NT2/D1 (cell line): ENCODE results near the gene MRFAP1L1.

Experiments
- DNase-seq: peaks from one replicate; pipeline ENCODE4 v3.0.0-alpha.2; 2011; ENCODE audit warnings: low read depth, low spot score
- H3K27me3 ChIP-seq: 2 replicates; pipeline ENCODE4 v1.6.0; 2011; ENCODE audit warnings: mild to moderate bottlenecking; ENCODE audit not compliant: insufficient read length, insufficient read depth
- H3K36me3 ChIP-seq: 2 replicates; pipeline ENCODE4 v1.6.1; 2011; ENCODE audit warnings: mild to moderate bottlenecking, low read length, mixed read lengths; ENCODE audit not compliant: insufficient read depth, insufficient read length
- H3K4me1 ChIP-seq: 2 replicates; pipeline ENCODE4 v1.5.1; 2011; ENCODE audit not compliant: insufficient read depth, insufficient read length
- H3K4me3 ChIP-seq: 2 replicates; pipeline ENCODE4 v1.5.1; 2011; ENCODE audit warnings: low read depth; ENCODE audit not compliant: insufficient read length
- H3K9ac ChIP-seq: 2 replicates; pipeline ENCODE4 v1.6.0; 2011; ENCODE audit warnings: low read depth; ENCODE audit not compliant: insufficient read length
- H3K9me3 ChIP-seq: 2 replicates; pipeline ENCODE4 v1.5.1; 2011; ENCODE audit warnings: mild to moderate bottlenecking, low read length; ENCODE audit not compliant: insufficient read depth
- SUZ12 ChIP-seq: IDR thresholded peaks from 2 replicates; pipeline ENCODE4 v1.6.1; 2011; ENCODE audit not compliant: insufficient read length, insufficient read depth; ENCODE audit errors: extremely low read depth
- YY1 ChIP-seq: IDR thresholded peaks from 2 replicates; pipeline ENCODE4 v1.6.1; 2011; ENCODE audit not compliant: insufficient read length, insufficient read depth
- ZNF274 ChIP-seq: IDR thresholded peaks from 2 replicates; pipeline ENCODE4 v1.6.1; 2011; ENCODE audit warnings: mild to moderate bottlenecking, low read depth, low read length

MRFAP1L1 gene

GRCh38 chr4:6692379-6692778 is 17.3 kb downstream of the MRFAP1L1 start:
- no peak overlapping the region for H3K9ac ChIP-seq
- no peak overlapping the region for H3K4me3 ChIP-seq
- no peak for DNase-seq
- H3K9me3 ChIP-seq: no peaks in the 10 kb centered on the region
- TF ChIP-seq YY1 (no peak), ZNF274 (no peak), SUZ12 (no peak)
- peaks cover 39% of the 10 kb centered on the region for H3K4me1 ChIP-seq
- no peaks in the 10 kb centered on the region for H3K27me3 ChIP-seq
- no peaks in the 10 kb centered on the region for H3K36me3 ChIP-seq

- DNase-seq: no peak
- no peak for TF ChIP-seq SUZ12
- no peak for TF ChIP-seq ZNF274
- TF ChIP-seq YY1: no peak
- Histone ChIP-seq H3K9me3 (0 out of 2 replicates have a peak, but pooled peaks cover 8% of the 10 kb centered on the region), H3K36me3 (no peaks in the 10 kb centered on the region), H3K27me3 (no peaks in the 10 kb centered on the region), H3K4me3 (peak overlapping the region; percentile 17), H3K9ac (peak overlapping the region; percentile 71), H3K4me1 (peaks cover 38% of the 10 kb centered on the region)
Observed at GRCh38 chr4:6689506-6689960, 20.1 kb downstream of the MRFAP1L1 start.

- peak overlapping the region; percentile 43 for H3K9ac ChIP-seq
- H3K27me3 ChIP-seq: no peaks in the 10 kb centered on the region
- 0 out of 2 replicates have a peak, but pooled peaks cover 8% of the 10 kb centered on the region for H3K9me3 ChIP-seq
- H3K4me1 ChIP-seq: peaks cover 33% of the 10 kb centered on the region
- TF ChIP-seq ZNF274: no peak
- TF ChIP-seq YY1: peak; percentile 5
- TF ChIP-seq SUZ12: no peak
- peak; percentile 83 for DNase-seq
- peak overlapping the region; percentile 17 for H3K4me3 ChIP-seq
- H3K36me3 ChIP-seq: no peaks in the 10 kb centered on the region
Observed at GRCh38 chr4:6688879-6689505, 20.7 kb downstream of the MRFAP1L1 start.

- no peak for DNase-seq
- 0 out of 2 replicates have a peak, but pooled peaks cover 8% of the 10 kb centered on the region for H3K9me3 ChIP-seq
- no peaks in the 10 kb centered on the region for H3K36me3 ChIP-seq
- H3K27me3 ChIP-seq: no peaks in the 10 kb centered on the region
- peak overlapping the region; percentile 10 for H3K4me3 ChIP-seq
- TF ChIP-seq ZNF274 (no peak), YY1 (no peak), SUZ12 (no peak)
- H3K4me1 ChIP-seq: peaks cover 32% of the 10 kb centered on the region
- H3K9ac ChIP-seq: peak overlapping the region; percentile 34
Observed at GRCh38 chr4:6687947-6688878, 21.5 kb downstream of the MRFAP1L1 start.

- Histone ChIP-seq H3K4me3 (no peak overlapping the region), H3K36me3 (no peaks in the 10 kb centered on the region), H3K27me3 (no peaks in the 10 kb centered on the region), H3K9ac (no peak overlapping the region), H3K4me1 (peaks cover 29% of the 10 kb centered on the region), H3K9me3 (0 out of 2 replicates have a peak, but pooled peaks cover 8% of the 10 kb centered on the region)
- no peak for TF ChIP-seq ZNF274
- TF ChIP-seq YY1: no peak
- TF ChIP-seq SUZ12: no peak
- no peak for DNase-seq
Observed at GRCh38 chr4:6686104-6686787, 23.4 kb downstream of the MRFAP1L1 start.

- H3K9me3 ChIP-seq: peaks cover 11% of the 10 kb centered on the region; the same call in 1 of the 2 replicates
- no peak for DNase-seq
- H3K27me3 ChIP-seq: no peaks in the 10 kb centered on the region
- no peak for TF ChIP-seq YY1
- no peak for TF ChIP-seq SUZ12
- TF ChIP-seq ZNF274: no peak
- H3K9ac ChIP-seq: no peak overlapping the region
- no peak overlapping the region for H3K4me3 ChIP-seq
- peaks cover 5% of the 10 kb centered on the region for H3K36me3 ChIP-seq
- H3K4me1 ChIP-seq: peaks cover 24% of the 10 kb centered on the region
Observed at GRCh38 chr4:6684656-6685055, 25.0 kb downstream of the MRFAP1L1 start.
